Activated CD4-positive, alpha-beta T cell treated with anti-CD3 and anti-CD28 coated beads, Interleukin-2, Interleukin-4, amounts not matched to agents 100 ng/mL and 50 ng/mL, durations not matched to agents 16 hours and 8 hours (primary cell): ENCODE data around the gene GRIA4.
A peak's percentile ranks its signal among the peaks of the same experiment; 100 is the strongest.
"Not testable (repeated sequence)": the region's sequence is repeated elsewhere in the genome, so short reads cannot be mapped to it uniquely, and the experiment has no call there.

Experiments used
- DNase-seq: peaks from one replicate; pipeline ENCODE4 v3.0.0-alpha.2; 2020; ENCODE audit warnings: low spot score

GRIA4 gene

DNA sequence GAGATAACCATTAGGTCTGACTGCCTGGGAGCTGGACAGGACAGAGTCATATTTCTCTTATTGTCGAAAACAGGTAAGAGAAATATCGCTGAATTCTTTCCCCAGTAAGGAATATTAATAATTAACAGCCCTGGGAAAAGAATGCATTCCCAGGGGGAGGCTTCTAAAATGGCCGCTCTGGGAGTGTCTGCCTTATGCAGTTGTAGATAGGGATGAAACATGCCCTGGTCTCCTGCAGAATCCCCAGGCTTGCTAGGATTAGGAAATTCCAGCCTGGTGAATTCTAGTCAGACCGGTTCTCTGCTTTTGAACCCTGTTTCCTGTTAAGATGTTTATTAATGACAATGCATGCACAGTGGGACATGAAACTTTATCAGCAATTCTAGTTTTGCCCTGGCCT is 393.2 kb downstream of the GRIA4 start:
- not testable (repeated sequence) for DNase-seq

- DNase-seq = no peak
These were observed 401.6 kb downstream of the GRIA4 start for GRCh38 chr11:106011481-106011880.

DNA sequence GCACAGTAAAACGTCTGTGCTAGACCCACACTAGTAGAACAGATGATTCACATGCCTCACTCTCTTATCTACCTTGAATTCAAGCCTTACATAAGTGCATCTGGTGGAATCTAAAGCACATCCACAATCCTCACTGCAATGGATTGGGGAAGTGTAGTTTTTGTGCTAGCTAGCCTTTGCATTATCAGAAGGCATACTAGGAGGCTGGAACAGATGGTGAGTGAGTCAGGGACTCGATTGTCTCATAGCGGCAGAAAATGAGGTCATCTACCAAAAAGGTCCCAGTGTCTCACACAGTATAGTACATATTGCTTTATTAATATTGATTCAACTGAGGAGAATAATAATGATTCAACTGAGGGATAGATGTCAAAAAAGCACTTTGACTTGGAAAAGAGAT is 402.9 kb downstream of the GRIA4 start:
- no peak for DNase-seq

GRCh38 chr11:106014035-106014434 is 404.2 kb downstream of the GRIA4 start:
- no peak for DNase-seq

- no peak for DNase-seq
These were observed 404.7 kb downstream of the GRIA4 start for GRCh38 chr11:106014620-106015019.

DNA sequence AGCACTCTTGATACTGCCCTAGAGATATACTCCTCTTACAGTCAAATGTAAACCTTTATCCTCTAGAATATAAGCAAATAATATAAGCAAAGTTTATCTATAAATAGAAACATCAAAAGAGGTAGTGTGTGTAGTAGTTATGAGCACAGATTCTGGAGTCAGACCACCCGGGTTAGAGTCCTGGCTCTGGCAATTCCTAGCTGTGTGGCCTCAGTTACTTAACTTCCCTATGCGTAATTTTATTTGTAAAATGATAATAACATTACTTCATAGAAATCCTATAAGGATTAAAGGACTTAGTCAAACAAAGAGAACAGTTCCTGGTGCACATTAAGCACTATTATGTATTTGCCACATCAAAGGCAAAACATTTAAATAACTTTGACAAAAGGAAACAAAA is 405.2 kb downstream of the GRIA4 start:
- DNase-seq = no peak

GRCh38 chr11:106017093-106017492 is 407.2 kb downstream of the GRIA4 start:
- no peak for DNase-seq

DNA sequence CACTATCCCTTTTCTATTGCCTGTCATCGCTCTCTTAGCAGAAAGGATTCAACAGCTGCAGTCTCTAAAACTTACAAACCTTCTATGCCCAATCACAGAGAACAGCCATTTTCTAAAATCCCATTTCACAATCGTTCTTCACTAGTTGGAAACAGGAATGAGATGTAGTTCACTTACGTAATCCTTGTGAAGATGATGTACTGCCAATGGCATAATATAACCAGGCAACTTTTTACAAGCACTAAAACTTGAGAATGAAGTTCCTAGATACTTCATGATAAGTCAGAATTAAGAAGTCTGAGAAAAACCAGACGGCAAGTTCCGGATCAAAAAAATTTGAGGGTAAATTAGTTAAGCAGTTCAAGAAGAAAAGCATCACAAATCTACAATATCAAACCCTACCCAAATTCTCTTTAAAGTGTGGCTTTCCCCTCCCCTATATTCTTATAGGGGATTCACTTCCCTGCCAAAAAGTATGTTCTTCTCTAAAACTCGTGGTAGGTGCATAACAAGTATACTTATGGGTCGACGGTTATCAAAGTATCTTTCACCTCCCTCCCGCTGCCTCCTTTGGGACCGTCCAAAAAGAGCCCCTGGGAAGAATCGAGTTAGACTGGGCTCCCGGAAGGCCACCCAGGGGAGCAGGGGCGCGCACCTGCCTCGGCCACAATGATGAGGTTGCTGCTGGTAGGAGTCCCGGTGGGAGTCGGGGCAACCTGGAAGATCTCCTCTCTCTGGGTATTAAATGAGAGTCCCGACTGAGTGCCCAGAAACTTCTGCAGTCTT is 411.5 kb downstream of the GRIA4 start:
- no peak for DNase-seq

- peak; percentile 99 for DNase-seq
These were observed 412.3 kb downstream of the GRIA4 start, which contains the start of gene MSANTD4 for GRCh38 chr11:106021967-106022794. Gene MSANTD4, minus strand, starts transcription at chr11:106022240. Its CDS starts 11,323 bp downstream, at chr11:106010917.

- no peak for DNase-seq
These were observed 413.0 kb downstream of the GRIA4 start for GRCh38 chr11:106022795-106023275.

DNA sequence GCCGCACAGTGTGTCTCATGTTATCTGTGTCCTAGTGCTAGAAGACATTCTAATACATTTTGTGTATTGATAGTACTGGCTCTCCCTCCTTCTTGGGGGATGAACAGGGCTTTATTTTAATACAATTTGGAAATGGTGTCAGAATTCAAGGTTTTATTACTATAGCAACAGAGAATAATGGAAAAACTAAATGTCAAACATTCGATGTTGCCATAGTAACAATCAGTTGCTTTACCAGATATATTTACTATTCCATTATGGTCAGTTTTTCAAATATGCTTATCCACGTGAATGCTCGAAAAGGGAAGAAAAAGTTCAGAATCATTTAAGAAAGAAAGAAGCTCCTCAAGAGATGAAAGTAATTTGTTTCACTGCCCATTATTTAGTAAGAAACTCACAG is 420.7 kb downstream of the GRIA4 start:
- DNase-seq = no peak

- DNase-seq = peak; percentile 72
These were observed 421.4 kb downstream of the GRIA4 start for GRCh38 chr11:106031202-106031810.
